Choroid plexus epithelial cell (primary cell): Measurements from ENCODE around the gene RUNX2.

Experiments used
- DNase-seq: peaks from one replicate; pipeline ENCODE4 v3.0.0-alpha.2; 2010; ENCODE audit warnings: low read depth
- H3K4me3 ChIP-seq: 2 replicates; pipeline ENCODE4 v1.5.1; 2011; ENCODE audit warnings: low read depth, mild to moderate bottlenecking, control low read depth, low read length, moderate library complexity
- TF ChIP-seq, protein P1 (sequence below): conservative IDR thresholded peaks from 2 replicates; pipeline ENCODE4 v1.5.1; 2011; ENCODE audit warnings: low read depth, mild to moderate bottlenecking, control low read depth, inconsistent platforms, low read length, moderate library complexity

The RUNX2 gene

DNA sequence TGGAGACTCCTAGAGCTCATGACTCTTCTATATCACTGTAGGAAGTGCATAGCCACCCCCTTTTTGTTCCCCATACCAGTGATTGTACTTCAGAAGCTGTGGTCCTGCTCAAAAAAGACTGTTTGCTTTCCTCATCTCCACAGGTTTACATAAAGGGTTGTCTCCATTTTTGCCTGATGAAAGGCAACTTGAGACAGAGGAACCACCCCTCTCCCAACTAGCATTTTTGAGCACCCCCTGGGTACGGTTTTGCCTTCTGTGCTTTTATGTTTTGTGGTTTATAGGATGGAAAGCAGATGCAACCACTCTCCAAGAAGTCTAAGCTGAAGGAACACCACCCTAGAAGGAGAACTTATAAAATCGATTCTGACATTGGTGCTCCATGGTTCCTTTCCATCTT is 177.3 kb downstream of the RUNX2 start:
- TF ChIP-seq, protein P1, sequence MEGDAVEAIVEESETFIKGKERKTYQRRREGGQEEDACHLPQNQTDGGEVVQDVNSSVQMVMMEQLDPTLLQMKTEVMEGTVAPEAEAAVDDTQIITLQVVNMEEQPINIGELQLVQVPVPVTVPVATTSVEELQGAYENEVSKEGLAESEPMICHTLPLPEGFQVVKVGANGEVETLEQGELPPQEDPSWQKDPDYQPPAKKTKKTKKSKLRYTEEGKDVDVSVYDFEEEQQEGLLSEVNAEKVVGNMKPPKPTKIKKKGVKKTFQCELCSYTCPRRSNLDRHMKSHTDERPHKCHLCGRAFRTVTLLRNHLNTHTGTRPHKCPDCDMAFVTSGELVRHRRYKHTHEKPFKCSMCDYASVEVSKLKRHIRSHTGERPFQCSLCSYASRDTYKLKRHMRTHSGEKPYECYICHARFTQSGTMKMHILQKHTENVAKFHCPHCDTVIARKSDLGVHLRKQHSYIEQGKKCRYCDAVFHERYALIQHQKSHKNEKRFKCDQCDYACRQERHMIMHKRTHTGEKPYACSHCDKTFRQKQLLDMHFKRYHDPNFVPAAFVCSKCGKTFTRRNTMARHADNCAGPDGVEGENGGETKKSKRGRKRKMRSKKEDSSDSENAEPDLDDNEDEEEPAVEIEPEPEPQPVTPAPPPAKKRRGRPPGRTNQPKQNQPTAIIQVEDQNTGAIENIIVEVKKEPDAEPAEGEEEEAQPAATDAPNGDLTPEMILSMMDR = no peak
- no peak overlapping the region for H3K4me3 ChIP-seq
- DNase-seq = no peak

DNA sequence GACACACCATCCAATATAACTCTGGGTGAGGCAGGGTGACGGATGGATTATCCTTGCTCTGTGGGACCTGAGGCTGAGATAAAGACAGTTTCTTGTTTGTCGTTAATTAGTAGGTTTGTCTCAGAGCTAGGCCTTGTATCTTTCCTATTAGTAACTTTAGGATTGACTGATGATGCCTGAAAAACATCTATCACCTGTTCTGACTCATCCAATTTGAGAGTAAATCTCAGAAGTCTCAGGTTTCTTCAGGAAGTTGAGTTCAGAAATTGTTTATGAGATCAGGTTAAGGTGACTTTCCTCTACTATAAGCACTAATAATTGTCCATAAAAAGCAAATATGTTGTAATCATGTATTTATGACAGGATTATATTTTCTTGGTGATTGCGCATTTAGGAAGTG is 179.1 kb downstream of the RUNX2 start:
- DNase-seq = peak; percentile 19
- no peak overlapping the region for H3K4me3 ChIP-seq
- TF ChIP-seq, protein P1 = no peak

DNA sequence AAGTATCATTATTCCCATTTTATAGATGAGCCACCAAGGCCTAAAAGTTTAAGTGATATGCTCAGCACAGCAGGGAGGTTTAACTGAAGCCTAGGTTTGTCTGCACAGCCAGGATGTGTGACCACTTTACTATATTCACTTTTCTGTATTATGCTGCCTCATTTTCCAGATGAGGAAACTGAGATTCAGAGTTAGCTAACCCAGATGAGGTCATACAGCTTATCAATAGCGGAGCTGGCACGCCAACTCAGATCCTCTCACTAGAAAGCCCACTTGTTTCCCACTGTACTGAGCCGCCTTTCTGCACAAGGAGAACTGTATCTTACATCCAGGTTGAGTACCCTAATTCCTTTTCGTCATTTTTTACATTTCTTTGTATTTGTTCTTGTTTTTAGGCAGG is 181.3 kb downstream of the RUNX2 start:
- no peak overlapping the region for H3K4me3 ChIP-seq
- no peak for DNase-seq
- TF ChIP-seq, protein P1 = no peak

DNA sequence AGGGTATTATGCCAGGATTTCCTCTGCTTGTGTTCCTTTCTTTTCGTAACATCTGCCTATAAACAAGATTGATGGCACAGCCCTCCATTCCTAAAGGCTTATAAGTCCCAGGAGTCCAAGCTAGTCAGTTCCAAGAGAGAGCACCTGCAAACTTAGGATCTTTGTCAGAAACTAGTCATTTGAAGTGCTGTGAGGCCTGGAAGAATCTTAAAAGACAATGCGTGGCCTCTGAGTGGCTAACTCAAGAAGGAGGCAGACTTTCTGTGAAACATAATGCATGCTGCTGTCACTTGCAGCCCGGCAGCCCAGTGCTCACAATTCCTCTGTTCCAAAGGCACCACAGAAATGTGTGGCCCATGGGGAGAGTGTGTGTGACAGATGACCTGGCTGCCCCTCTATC is 184.6 kb downstream of the RUNX2 start:
- TF ChIP-seq, protein P1 = no peak
- no peak for DNase-seq
- no peak overlapping the region for H3K4me3 ChIP-seq

DNA sequence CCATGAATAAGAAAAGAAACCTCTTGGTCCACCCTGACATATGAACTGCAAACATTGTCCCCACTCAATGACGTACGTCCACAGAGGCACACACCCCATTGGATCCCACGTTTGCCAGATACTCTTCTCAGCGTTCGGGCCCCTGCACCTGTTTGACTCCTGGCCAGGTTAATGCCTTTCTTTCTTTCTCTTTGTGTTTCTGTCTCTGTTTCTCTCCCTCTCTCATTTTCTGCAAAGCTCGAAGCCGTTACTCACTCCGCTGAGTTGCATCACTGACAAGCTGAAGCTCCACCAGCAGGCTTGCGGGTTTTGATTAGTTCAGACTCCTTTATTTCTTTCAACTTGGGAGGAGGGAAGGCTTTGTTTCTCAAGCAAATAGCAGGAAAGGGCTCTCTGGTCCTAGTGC is 185.1 kb downstream of the RUNX2 start:
- no peak overlapping the region for H3K4me3 ChIP-seq
- TF ChIP-seq, protein P1 = no peak
- DNase-seq = no peak

DNA sequence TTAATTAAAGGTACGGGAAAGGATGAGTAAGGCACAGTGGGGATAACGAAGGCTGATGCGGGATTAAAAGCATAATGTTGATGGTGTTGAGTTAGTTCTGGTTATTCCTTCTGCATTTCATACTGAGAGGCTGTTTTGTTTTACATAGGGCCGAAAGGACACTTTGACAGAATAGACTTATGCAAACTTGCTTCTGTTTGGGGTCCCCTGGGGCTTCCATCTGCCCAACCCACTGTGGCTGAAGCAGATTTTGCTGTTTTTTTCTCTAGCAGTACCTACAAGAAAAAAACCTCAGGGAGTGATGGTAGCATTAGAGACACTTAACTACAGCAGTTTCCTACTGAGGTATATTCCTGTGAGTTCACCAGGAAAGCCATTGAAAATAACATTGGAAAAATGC is 185.7 kb downstream of the RUNX2 start:
- TF ChIP-seq, protein P1 = no peak
- no peak overlapping the region for H3K4me3 ChIP-seq
- no peak for DNase-seq

DNA sequence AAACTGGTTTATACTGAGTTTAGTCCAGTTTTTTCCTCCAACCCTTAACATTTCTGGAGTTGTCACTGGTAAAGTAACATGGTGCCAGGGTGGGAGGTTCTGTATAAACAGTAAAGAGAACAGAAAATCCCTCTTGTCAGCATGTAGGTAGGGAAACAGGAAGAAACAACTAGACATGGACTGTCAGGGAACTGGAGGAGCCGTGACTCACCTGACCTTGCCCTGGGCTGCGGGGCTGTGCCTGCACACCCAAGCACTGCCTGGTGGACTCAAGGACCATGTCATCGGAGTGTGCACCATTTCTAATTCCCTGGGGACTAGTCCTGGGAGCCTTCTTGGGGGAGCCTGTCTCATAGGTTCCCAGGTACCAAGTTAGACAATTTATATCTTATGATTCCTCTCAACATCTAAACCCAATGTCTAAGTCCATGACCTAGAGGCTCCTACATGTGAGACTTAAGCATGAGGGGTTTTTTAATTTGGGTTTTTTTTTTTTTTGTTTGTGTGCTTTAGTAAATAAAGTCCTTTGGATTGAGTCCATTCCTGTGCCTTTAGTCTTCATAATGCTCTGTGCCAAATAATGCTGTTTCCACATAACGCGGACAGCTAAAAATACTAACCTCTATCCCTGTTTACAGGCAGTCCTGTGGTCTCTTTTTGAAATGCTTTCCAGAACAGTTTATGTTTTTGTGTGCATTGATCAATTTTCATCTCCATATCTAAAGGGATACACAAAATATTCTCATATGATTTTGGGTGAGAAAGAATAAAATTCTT is 186.5 kb downstream of the RUNX2 start:
- no peak overlapping the region for H3K4me3 ChIP-seq
- DNase-seq = peak; percentile 73
- TF ChIP-seq, protein P1 = no peak
